ENCODE measurements around the gene IFNAR2.
A peak's percentile ranks its signal among the peaks of the same experiment; 100 is the strongest.
"Not testable (repeated sequence)": the region's sequence is repeated elsewhere in the genome, so short reads cannot be mapped to it uniquely, and the experiment has no call there.

IFNAR2 gene

GRCh38 chr21:33203371-33203724 lies 26.4 kb upstream of the IFNAR2 start:
- no peak for DNase-seq
- Mint-ChIP-seq H3K27ac (no peak overlapping the region), H3K4me3 (no peak overlapping the region), H3K36me3 (peaks cover 18% of the 10 kb centered on the region), H3K27me3 (peaks cover 1% of the 10 kb centered on the region), H3K9me3 (peaks cover 19% of the 10 kb centered on the region), H3K4me1 (peaks cover 47% of the 10 kb centered on the region)
- CTCF ChIA-PET, result interaction anchor here (0.6 to 2.2 kb wide), 12 partner anchors 14 to 241 kb away, joined by 3 to 9 read pairs (median 3); partner anchors contain the start of gene IFNAR1

- H3K36me3 Mint-ChIP-seq, result peaks cover 24% of the 10 kb centered on the region
- CTCF ChIA-PET, result interaction anchor here (0.6 to 2.2 kb wide), 5 partner anchors 61 to 170 kb away, joined by 3 to 9 read pairs (median 3); partner anchors contain the start of gene IL10RB
- H3K27me3 Mint-ChIP-seq, result no peaks in the 10 kb centered on the region
- H3K4me1 Mint-ChIP-seq, result peaks cover 46% of the 10 kb centered on the region
- peak overlapping the region; percentile 80 for H3K27ac Mint-ChIP-seq
- H3K4me3 Mint-ChIP-seq, result peak overlapping the region; percentile 58
- peak; percentile 50 for DNase-seq
- H3K9me3 Mint-ChIP-seq, result peaks cover 23% of the 10 kb centered on the region
Measured at GRCh38 chr21:33205476-33205875, 24.3 kb upstream of the IFNAR2 start.

- peaks cover 24% of the 10 kb centered on the region for H3K9me3 Mint-ChIP-seq
- H3K4me1 Mint-ChIP-seq, result peaks cover 59% of the 10 kb centered on the region
- CTCF ChIA-PET, result no interaction called here
- no peak overlapping the region for H3K27ac Mint-ChIP-seq
- H3K36me3 Mint-ChIP-seq, result peaks cover 24% of the 10 kb centered on the region
- no peak overlapping the region for H3K4me3 Mint-ChIP-seq
- no peaks in the 10 kb centered on the region for H3K27me3 Mint-ChIP-seq
- no peak for DNase-seq
Measured at GRCh38 chr21:33206771-33207281, 22.9 kb upstream of the IFNAR2 start.

GRCh38 chr21:33207449-33208149 lies 22.1 kb upstream of the IFNAR2 start:
- no peaks in the 10 kb centered on the region for H3K27me3 Mint-ChIP-seq
- CTCF ChIA-PET, result interaction anchor here (1.3 kb wide), 1 partner anchor 166 kb away, joined by 3 read pairs; no protein-coding TSS in a partner anchor
- H3K36me3 Mint-ChIP-seq, result peaks cover 25% of the 10 kb centered on the region
- H3K27ac Mint-ChIP-seq, result no peak overlapping the region
- H3K4me3 Mint-ChIP-seq, result no peak overlapping the region
- DNase-seq, result no peak
- peaks cover 67% of the 10 kb centered on the region for H3K4me1 Mint-ChIP-seq
- H3K9me3 Mint-ChIP-seq, result peaks cover 24% of the 10 kb centered on the region

GRCh38 chr21:33208534-33208933 lies 21.2 kb upstream of the IFNAR2 start:
- Mint-ChIP-seq H3K4me3 (no peak overlapping the region), H3K9me3 (peaks cover 28% of the 10 kb centered on the region), H3K27me3 (no peaks in the 10 kb centered on the region), H3K36me3 (peaks cover 29% of the 10 kb centered on the region), H3K4me1 (peaks cover 72% of the 10 kb centered on the region), H3K27ac (no peak overlapping the region)
- no peak for DNase-seq
- CTCF ChIA-PET, result interaction anchor here (1.3 kb wide), 1 partner anchor 165 kb away, joined by 3 read pairs; no protein-coding TSS in a partner anchor

- Mint-ChIP-seq H3K4me3 (no peak overlapping the region), H3K27ac (no peak overlapping the region)
Measured at GRCh38 chr21:33211305-33211704, 18.4 kb upstream of the IFNAR2 start.

GRCh38 chr21:33211732-33212131 lies 18.0 kb upstream of the IFNAR2 start:
- Mint-ChIP-seq H3K4me1 (peaks cover 79% of the 10 kb centered on the region), H3K27me3 (no peaks in the 10 kb centered on the region), H3K4me3 (no peak overlapping the region), H3K9me3 (peaks cover 34% of the 10 kb centered on the region), H3K27ac (peak overlapping the region; percentile 90), H3K36me3 (peaks cover 44% of the 10 kb centered on the region)
- DNase-seq, result no peak
- CTCF ChIA-PET, result no interaction called here

More at GRCh38 chr21:33211305-33211704, 18.4 kb upstream of the IFNAR2 start:
- peaks cover 34% of the 10 kb centered on the region for H3K9me3 Mint-ChIP-seq
- DNase-seq, result no peak
- H3K4me1 Mint-ChIP-seq, result peaks cover 76% of the 10 kb centered on the region
- H3K36me3 Mint-ChIP-seq, result peaks cover 41% of the 10 kb centered on the region
- CTCF ChIA-PET, result interaction anchor here (1.0 kb wide), 1 partner anchor 54 kb away, joined by 4 read pairs; no protein-coding TSS in a partner anchor
- H3K27me3 Mint-ChIP-seq, result no peaks in the 10 kb centered on the region

- peaks cover 79% of the 10 kb centered on the region for H3K4me1 Mint-ChIP-seq
- peak; percentile 51 for DNase-seq
Measured at GRCh38 chr21:33212159-33212851, 17.4 kb upstream of the IFNAR2 start.

GRCh38 chr21:33214056-33214455 lies 15.7 kb upstream of the IFNAR2 start:
- Mint-ChIP-seq H3K4me3 (no peak overlapping the region), H3K27ac (peak overlapping the region; percentile 74), H3K36me3 (peaks cover 29% of the 10 kb centered on the region), H3K9me3 (peaks cover 21% of the 10 kb centered on the region), H3K4me1 (peaks cover 85% of the 10 kb centered on the region), H3K27me3 (no peaks in the 10 kb centered on the region)
- DNase-seq, result no peak
- CTCF ChIA-PET, result interaction anchor here (0.9 to 1.1 kb wide), 2 partner anchors 133 to 147 kb away, joined by 3 to 5 read pairs; no protein-coding TSS in a partner anchor

More at GRCh38 chr21:33212159-33212851, 17.4 kb upstream of the IFNAR2 start:
- H3K27ac Mint-ChIP-seq, result peak overlapping the region; percentile 90
- H3K4me3 Mint-ChIP-seq, result peak overlapping the region; percentile 25
- peaks cover 29% of the 10 kb centered on the region for H3K9me3 Mint-ChIP-seq
- peaks cover 40% of the 10 kb centered on the region for H3K36me3 Mint-ChIP-seq
- no peaks in the 10 kb centered on the region for H3K27me3 Mint-ChIP-seq
- CTCF ChIA-PET, result no interaction called here

- CTCF ChIA-PET, result interaction anchor here (1.2 kb wide), 1 partner anchor 14 kb away, joined by 4 read pairs; no protein-coding TSS in a partner anchor
- Mint-ChIP-seq H3K4me3 (no peak overlapping the region), H3K27ac (no peak overlapping the region), H3K27me3 (no peaks in the 10 kb centered on the region), H3K9me3 (peaks cover 32% of the 10 kb centered on the region), H3K36me3 (peaks cover 39% of the 10 kb centered on the region), H3K4me1 (peaks cover 77% of the 10 kb centered on the region)
- no peak for DNase-seq
Measured at GRCh38 chr21:33217138-33217520, 12.6 kb upstream of the IFNAR2 start.

GRCh38 chr21:33219300-33219699 lies 10.4 kb upstream of the IFNAR2 start:
- no peak overlapping the region for H3K27ac Mint-ChIP-seq
- no peak overlapping the region for H3K4me3 Mint-ChIP-seq
- peaks cover 21% of the 10 kb centered on the region for H3K9me3 Mint-ChIP-seq
- CTCF ChIA-PET, result no interaction called here
- peaks cover 28% of the 10 kb centered on the region for H3K36me3 Mint-ChIP-seq
- peaks cover 55% of the 10 kb centered on the region for H3K4me1 Mint-ChIP-seq
- H3K27me3 Mint-ChIP-seq, result peaks cover 2% of the 10 kb centered on the region
- DNase-seq, result no peak

- Mint-ChIP-seq H3K27me3 (peaks cover 8% of the 10 kb centered on the region), H3K4me3 (no peak overlapping the region), H3K27ac (no peak overlapping the region), H3K36me3 (peaks cover 25% of the 10 kb centered on the region), H3K9me3 (peaks cover 19% of the 10 kb centered on the region), H3K4me1 (peaks cover 49% of the 10 kb centered on the region)
- no peak for DNase-seq
- CTCF ChIA-PET, result no interaction called here
Measured at GRCh38 chr21:33219954-33220353, 9.8 kb upstream of the IFNAR2 start.

GRCh38 chr21:33225376-33225775 lies 4.4 kb upstream of the IFNAR2 start:
- H3K27me3 Mint-ChIP-seq, result peaks cover 12% of the 10 kb centered on the region
- peaks cover 18% of the 10 kb centered on the region for H3K4me1 Mint-ChIP-seq
- H3K9me3 Mint-ChIP-seq, H3K27ac Mint-ChIP-seq, CTCF ChIA-PET, H3K36me3 Mint-ChIP-seq, DNase-seq, H3K4me3 Mint-ChIP-seq: not testable (repeated sequence)

GRCh38 chr21:33228455-33228854 lies 1.3 kb upstream of the IFNAR2 start:
- H3K4me1 Mint-ChIP-seq, result peaks cover 33% of the 10 kb centered on the region
- H3K9me3 Mint-ChIP-seq, result no peaks in the 10 kb centered on the region
- peaks cover 12% of the 10 kb centered on the region for H3K27me3 Mint-ChIP-seq
- CTCF ChIA-PET, result interaction anchor here (1.6 kb wide), 1 partner anchor 30 kb away, joined by 4 read pairs; no protein-coding TSS in a partner anchor
- peaks cover 17% of the 10 kb centered on the region for H3K36me3 Mint-ChIP-seq
- no peak overlapping the region for H3K4me3 Mint-ChIP-seq
- no peak overlapping the region for H3K27ac Mint-ChIP-seq
- no peak for DNase-seq

Measured in activated naive CD4-positive, alpha-beta T cell treated with anti-CD3 and anti-CD28 coated beads, Interleukin-2, amount 10 ng/mL, durations not matched to agents 7 days and 5 days (primary cell).